Adrenal gland (tissue), 5 donors: ENCODE results near the gene SEL1L2.

Source experiments
- CTCF ChIP-seq, 6 experiments: fragments of 450-650 bp in 4 of 6; fragments of 200-600 bp in 2 of 6; sonication (generic) in 1 of 6; IDR thresholded peaks; 1 replicate in 5 of 6; 2 replicates in 1 of 6; pipeline versions ENCODE4 v1.5.1 to v1.8.0; 2016 to 2021; ENCODE audit warnings: antibody characterized with exemption in 6 of 6, mild to moderate bottlenecking in 2 of 6, moderate library complexity in 1 of 6
- POLR2A ChIP-seq, 2 donors: fragments of 450-650 bp; IDR thresholded peaks; one replicate each; pipeline ENCODE4 v1.6.1; 2017; ENCODE audit warnings: antibody characterized with exemption in 2 of 2, mild to moderate bottlenecking in 2 of 2, moderate library complexity in 1 of 2
- donor health status: DM: no; HTN: no; CAD: no.

GRCh38 chr20:13991311-13991710 is 897 bp upstream of the SEL1L2 start:
- no peak for TF ChIP-seq CTCF (IDR thresholded peaks at IDR 0.05)
- no peak for TF ChIP-seq POLR2A (IDR thresholded peaks at IDR 0.05)
